Stimulated activated CD4-positive, alpha-beta T cell treated with anti-CD3 and anti-CD28 coated beads, Interleukin-4, amount 100 ng/mL, for 4 hours (primary cell): ENCODE data around the gene GMDS.

Source experiments
- DNase-seq, 2 experiments: peaks; one replicate each; pipeline ENCODE4 v3.0.0-alpha.2; 2020

The GMDS gene

GRCh38 chr6:1917626-1918371, 327.6 kb downstream of the GMDS start:
- DNase-seq = peak; percentile 24 to 44

DNA sequence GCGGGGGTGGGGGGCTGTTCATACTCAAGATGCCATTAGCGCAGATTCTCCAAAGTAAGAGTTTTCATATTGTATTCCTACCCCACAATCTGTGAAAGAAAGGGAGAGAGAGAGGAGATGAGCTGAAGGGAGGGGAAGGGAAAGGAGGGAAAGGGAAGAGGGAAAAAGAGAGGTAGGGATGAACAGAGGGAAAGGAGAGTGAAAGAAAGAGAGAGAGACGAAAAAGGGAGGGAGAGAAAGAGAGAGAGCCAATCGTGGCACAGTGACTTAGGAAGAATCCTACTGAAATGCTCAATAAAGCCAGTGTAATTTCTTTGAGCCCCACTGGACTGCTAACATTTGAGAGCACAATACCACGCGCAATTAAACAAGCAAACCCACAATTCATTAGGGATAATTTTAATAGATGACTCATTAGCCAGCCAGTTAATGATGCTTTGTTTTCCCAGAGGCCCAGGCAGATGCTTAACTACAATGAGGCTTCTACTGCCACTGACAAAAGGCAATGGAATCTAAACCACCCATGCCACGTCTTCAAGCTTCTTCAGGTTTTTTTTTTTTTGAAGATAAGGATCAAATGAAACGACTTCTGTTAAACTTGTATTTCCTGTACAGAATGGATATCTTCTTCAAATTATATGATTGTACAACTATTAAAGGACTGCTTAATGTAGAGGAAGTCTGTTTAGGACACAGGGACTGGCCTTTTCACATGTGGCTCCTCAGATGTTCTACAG, 328.9 kb downstream of the GMDS start:
- DNase-seq = no peak

DNA sequence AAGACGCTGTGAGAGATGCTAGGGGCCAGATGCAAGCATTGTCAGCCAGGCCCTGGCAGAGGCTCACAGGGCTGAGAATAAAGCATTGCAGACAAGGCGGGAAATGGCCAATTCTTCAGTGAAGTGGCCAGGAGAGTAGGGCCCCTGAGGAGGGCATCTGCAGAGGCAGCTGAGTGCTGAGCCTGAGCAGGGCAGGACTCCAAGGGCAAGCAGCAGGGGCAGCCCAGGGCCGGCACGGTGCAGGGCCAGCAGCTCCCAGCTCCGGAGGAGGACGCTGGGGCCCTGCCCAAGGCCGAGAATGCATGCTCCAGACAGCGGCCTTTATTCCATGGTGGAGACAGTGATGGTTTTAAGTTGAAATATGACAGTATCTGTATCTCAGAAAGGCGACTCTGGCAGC, 330.2 kb downstream of the GMDS start:
- DNase-seq = no peak

GRCh38 chr6:1913577-1913976, 331.8 kb downstream of the GMDS start:
- no peak for DNase-seq

- no peak for DNase-seq
Observed at GRCh38 chr6:1912731-1913130, 332.7 kb downstream of the GMDS start.

- no peak for DNase-seq
Observed at GRCh38 chr6:1911474-1911873, 333.9 kb downstream of the GMDS start.

DNA sequence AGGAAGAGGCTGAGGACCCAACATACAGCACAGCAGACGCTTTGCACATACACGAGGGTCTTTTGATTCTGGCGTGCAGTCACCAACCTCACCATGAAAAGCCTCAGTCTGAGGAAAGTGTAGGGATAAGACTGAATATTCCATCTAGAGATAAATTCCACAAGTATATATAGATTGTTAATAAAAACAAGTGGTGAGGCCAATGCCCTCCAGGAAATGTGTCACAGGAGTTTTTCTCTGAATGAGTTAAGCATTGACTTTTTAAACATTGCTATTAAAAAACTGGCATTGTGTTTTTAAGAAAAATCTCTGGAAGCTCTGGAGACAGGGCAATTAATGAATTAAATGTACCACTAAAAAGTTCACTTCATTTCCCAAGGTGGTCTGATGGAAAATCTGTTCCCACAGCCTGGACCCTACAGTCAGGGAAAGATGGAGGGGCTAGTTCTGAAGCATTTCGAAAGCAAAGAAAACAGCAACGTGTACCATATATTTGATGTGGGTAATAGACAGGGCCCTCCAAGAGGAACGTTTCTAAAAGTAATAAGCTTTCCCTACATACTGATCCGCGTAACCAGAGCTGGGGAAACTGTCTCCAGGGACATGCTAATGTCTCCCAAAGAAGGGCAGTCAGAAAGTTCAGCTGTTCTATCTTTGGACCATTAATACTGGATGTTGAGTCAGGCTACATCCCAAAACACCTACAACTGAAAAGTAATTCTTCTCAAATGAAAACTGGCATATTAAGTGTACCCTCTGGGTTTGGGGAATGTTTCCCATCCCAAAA, 334.6 kb downstream of the GMDS start:
- DNase-seq = no peak

- DNase-seq = no peak
Observed at GRCh38 chr6:1908784-1909183, 336.6 kb downstream of the GMDS start.

- DNase-seq = no peak
Observed at GRCh38 chr6:1906609-1907008, 338.8 kb downstream of the GMDS start.

DNA sequence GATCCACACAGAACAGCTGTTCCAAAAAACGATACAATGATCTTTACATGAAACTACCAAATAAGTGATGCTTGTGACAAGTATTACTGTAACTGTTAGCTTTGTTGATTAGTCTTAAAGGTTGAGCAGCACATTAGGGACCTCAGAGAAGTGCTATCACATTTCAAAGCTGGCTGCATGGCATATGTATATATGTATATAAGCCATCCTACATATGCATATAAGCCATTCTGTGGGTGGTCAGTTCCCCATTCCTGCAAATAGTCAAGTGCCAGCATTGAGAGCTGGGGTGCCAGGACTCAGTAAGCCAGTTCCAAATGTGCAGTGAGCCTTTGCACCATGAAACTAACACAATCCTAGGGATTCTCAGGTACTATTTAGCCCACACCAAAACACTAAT, 339.4 kb downstream of the GMDS start:
- DNase-seq = no peak

DNA sequence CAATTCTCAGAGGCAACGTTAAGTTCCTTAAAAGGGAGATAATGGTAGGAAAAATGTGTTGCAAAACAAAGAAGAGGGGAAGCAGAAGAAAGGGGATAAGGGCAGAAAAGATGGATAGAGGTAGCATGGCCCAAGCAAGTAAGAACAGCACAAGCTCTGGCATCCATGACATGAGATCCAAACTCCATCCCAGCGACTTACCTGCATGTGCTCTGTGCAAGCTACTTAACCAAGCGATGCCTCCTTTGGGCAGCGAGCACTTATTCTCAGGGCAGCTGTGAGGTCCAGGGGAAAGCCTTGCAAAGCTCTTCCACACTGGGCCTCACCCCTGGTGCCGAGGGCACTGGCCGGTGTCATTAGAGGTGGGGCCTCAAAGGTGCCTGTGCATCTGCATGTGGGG, 340.5 kb downstream of the GMDS start:
- DNase-seq = no peak

DNA sequence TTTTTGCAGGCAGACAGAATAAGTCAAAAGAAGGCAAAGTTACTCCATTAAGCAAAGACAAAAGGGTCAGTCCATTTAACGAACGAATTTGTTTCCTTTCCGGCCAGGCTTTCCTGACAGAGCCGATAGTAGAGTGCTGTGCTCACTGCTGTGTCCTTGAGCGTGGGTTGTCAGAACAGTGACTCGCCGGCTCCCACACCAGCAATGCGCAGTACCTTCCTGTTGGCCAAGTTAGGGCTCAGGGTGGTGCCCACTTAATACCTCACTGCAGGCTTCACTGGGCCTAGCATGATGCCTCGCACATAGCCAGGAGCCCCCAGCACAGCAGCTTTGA, 341.0 kb downstream of the GMDS start:
- DNase-seq = no peak

DNA sequence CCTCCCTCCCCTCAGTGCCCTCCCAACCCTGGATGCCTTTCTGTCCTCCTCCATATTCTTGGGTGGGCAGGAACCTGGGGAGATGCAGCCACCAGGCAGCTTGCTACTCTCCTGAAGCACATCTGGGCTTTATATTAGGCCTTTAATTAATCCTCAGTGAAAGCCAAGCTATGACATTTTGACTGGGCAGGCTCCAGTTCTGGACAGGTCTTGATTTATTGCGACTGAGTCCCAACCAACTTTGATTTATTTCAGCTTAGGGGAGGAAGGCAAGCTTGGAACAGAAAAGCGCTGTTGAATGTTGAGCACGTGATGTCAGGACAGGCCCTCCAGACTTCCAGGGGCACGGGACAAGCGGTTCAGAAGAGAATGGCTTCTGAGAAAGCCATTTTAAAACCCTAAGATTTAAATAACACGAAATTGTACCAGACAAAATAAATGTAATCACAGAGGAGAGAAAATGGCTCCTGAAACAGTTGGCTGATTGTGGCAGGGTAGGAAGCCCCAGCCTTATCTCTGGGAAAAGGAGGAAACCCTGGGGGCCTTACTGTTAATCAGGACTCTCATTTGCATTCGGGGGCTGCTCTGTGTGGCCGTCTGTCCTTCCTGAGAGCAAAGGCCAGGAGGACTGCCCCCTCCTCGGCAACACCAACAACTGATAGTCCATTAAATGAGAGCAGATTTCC, 341.5 kb downstream of the GMDS start:
- DNase-seq = no peak

DNA sequence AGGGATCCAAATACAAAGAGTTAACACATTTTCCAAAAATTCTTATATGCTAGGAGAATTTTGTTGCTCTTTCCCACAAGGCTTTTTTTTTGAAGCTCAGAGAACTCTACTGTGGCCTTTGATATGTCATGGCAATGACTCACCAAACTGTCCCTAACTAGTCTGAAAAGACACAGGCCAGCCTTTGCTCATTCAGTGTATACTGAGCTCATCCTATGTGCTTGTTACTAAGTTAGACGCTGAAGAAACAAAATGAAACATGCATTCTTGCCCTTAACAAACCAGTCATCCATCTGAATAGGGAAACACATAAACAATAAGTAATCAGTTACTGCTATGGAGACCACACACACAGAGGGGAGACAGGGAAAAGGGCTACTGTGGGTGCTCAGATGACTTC, 343.8 kb downstream of the GMDS start:
- DNase-seq = no peak

- DNase-seq = no peak
Observed at GRCh38 chr6:1896897-1897296, 348.5 kb downstream of the GMDS start.

- no peak for DNase-seq
Observed at GRCh38 chr6:1895721-1896120, 349.7 kb downstream of the GMDS start.

DNA sequence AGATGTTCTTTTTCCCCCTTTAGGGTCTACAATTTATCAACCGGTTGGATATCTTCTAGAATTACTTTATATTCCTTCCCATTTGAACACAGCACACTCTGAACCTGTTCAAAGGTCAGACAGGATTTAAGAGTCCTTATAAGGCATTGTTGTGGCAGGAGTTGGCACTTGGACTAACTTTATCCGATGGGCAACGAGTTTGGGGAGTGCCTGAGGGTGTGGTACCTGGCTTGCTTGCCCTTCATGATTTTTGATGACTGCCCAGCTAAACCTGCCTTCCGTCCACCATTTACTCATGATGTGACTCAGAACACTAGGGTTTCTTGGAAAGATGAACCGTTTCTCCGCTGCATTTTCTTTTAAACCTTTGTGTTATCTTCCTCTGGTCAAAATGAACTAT, 350.5 kb downstream of the GMDS start:
- DNase-seq = no peak

DNA sequence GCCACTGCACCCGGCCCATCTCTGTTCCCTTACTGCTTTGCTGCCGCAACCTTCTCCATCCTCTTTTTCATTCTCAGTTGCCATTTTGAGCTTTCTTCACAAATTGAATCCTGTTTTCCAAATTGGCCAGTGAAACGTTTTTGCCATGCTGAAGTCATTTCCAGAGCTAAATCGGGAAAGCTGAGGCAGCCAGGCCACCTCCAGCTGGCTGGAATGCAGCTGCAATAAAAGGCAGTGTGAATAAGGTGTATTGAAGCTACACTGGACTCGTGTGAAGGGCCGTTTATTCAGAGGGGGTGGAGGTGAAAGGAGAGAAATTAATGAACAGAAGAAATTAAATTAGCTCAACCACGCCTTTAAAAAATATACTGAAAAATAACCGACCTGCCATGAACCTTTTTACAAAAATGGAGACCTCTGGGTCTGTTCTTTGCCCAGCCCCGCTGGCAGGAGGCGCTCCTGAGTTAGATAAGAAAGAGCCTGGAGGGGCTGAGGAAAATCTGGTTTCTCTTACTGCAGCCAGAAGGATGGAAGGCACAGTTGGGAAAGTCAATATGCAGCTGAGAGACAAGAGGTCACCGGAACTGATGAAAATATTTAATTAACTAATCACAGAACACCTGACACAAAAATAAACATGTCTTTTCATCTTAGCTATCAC, 351.8 kb downstream of the GMDS start:
- no peak for DNase-seq

DNA sequence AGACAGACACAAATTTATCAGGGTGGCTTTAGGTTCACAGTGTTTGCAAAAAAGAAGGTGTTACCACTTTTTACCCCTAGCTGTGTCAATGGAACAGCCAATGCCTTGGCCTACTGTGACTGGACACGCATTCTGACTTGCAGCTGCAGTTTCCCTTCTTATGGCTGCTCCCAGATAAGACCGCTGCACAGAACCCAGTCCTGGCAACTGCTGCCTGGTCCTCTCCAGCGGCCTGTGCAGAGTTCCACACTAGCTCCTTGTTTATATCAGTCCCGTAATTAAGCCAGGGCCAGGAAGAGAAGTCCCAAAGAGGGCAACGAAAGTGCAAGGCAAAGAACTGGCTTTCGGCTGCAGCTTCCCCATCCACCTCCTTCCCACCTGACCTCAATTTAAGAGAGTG, 352.7 kb downstream of the GMDS start:
- DNase-seq = no peak

- no peak for DNase-seq
Observed at GRCh38 chr6:1890987-1891386, 354.4 kb downstream of the GMDS start.

GRCh38 chr6:1890071-1890470, 355.3 kb downstream of the GMDS start:
- no peak for DNase-seq

DNA sequence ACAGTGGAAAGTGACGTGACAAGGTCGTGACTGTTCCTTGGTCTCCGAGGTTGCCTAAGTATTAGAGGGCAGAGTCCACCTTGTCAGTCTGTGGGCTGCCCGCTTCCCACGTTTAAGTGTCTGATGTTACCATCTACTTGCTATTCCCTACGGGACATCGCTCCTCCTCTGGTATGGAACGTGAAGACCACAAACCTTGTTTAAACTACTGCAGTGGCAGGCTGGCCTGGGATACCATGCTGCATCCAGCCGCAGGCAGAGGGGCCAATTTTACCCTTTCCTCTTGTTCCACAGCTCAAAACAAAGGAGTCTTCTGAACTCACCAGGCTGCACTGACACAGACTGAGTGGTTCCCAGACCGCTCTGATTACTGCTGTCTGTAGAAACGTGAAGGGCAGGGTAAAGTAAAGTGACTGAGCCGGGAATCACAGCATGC, 359.8 kb downstream of the GMDS start:
- DNase-seq = no peak

GRCh38 chr6:1884313-1884712, 361.1 kb downstream of the GMDS start:
- DNase-seq = no peak
